Loucy (cell line): ENCODE measurements around the gene NOXA1.

ENCODE experiments used
- CTCF ChIP-seq: fragments of 200-600 bp; sonication (generic); conservative IDR thresholded peaks from 2 replicates; pipeline ENCODE4 v1.5.1; 2014; ENCODE audit warnings: mild to moderate bottlenecking, antibody characterized with exemption, low read length
- EZH2phosphoT487 ChIP-seq: fragments of 200-600 bp; IDR thresholded peaks from 2 replicates; pipeline ENCODE4 v1.6.1; 2018; ENCODE audit warnings: antibody characterized with exemption, mild to moderate bottlenecking, moderate library complexity, borderline replicate concordance

GRCh38 chr9:137423514-137424291, 510 bp downstream of the NOXA1 start:
- no peak for TF ChIP-seq EZH2phosphoT487
- TF ChIP-seq CTCF = no peak
